Stimulated activated CD4-positive, alpha-beta T cell treated with anti-CD3 and anti-CD28 coated beads, Interleukin-15, amount 100 ng/mL, for 1 hour (primary cell): ENCODE results near the gene PRKACG.

Experiments used
- DNase-seq, 2 donors: peaks; one replicate each; pipeline ENCODE4 v3.0.0-alpha.2; 2020; ENCODE audit warnings: low read depth in 1 of 2, low spot score in 1 of 2

Gene PRKACG

DNA sequence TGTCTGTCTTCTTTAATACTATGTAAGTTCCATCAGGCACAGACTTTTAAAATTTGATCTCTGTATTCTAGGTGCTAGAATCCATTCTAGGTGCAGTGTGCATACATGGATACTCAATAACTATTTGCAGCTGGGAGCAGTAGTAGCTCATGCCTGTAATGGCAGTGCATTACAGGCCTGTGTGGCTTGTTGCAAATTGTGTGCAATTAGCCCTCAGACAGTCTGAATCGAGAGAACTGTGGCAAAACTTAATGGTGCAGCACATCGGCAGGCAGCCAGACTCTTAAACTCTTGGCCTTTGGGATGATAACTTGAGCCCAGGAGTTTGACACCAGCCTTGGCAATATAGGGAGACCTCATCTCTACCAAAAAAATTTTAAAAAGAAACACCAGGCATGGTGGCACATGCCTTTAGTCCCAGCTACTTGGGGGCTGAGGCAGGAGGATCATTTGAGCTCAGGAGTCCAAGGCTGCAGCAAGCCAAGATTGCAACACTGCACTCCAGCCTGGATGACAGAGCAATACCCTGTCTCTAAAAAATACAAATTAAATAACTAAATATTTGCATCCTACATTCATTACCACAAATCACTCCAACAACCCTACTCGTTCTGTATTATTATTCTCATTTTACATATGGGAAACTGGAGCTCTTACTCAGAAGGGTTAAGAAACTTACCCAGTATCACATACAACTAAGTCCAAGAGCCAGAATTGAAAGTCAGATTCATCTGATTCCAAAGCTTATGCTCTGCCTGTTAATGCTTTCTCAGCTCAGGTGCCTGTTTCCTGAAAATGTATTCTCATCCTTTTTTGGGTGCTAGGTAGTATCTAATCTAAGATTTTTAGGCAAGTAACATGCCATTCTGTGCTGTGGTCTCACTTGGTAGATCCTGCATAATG is 30.1 kb downstream of the PRKACG start:
- DNase-seq, result no peak

GRCh38 chr9:68983008-68983411 is 30.9 kb downstream of the PRKACG start:
- no peak for DNase-seq

DNA sequence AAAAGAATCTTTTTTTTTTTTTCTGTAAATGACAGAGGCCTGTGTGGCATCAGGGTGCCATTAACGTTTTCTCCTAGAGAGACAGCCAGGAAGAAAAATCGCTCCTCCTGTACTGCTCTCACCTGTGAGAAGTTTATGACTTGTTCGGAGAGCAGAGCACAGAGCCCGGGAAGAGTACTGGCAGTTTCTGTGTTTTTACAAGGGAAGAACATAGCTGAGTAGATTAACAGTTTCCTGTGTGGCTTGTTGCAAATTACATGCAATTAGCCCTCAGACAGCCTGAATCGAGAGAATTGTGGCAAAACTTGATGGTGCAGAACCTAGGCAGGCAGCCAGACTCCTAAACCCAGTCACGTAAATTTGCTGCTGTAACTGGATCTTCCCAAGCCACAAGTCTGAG is 32.1 kb downstream of the PRKACG start:
- no peak for DNase-seq

GRCh38 chr9:68980341-68980914 is 33.5 kb downstream of the PRKACG start:
- DNase-seq, result no peak

GRCh38 chr9:68979538-68980314 is 34.2 kb downstream of the PRKACG start:
- DNase-seq, result no peak

- DNase-seq, result no peak
These were observed 35.4 kb downstream of the PRKACG start for GRCh38 chr9:68978501-68978900.

- DNase-seq, result no peak
These were observed 35.8 kb downstream of the PRKACG start for GRCh38 chr9:68978066-68978465.

GRCh38 chr9:68975365-68976043 is 38.4 kb downstream of the PRKACG start:
- no peak for DNase-seq

DNA sequence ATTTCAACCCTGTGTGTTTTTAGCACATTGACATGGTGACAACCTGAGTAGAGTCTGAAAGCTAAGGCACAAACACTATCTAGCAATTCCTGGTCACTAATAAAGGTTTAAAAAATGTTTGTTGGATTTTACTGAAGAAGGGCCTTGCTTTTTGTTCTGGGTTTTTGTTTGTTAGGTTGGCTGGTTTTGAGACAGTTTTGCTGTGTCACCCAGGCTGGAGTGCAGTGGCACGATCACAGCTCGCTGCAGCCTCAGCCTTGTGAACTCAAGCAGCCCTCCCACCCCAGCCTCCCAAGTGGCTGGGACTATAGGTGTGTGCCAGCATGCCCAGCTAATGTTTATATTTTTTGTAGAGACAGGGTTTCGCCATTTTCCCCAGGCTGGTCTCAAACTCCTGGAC is 39.0 kb downstream of the PRKACG start:
- DNase-seq, result no peak

- no peak for DNase-seq
These were observed 39.5 kb downstream of the PRKACG start for GRCh38 chr9:68974431-68974830.

GRCh38 chr9:68973619-68974018 is 40.3 kb downstream of the PRKACG start:
- no peak for DNase-seq

DNA sequence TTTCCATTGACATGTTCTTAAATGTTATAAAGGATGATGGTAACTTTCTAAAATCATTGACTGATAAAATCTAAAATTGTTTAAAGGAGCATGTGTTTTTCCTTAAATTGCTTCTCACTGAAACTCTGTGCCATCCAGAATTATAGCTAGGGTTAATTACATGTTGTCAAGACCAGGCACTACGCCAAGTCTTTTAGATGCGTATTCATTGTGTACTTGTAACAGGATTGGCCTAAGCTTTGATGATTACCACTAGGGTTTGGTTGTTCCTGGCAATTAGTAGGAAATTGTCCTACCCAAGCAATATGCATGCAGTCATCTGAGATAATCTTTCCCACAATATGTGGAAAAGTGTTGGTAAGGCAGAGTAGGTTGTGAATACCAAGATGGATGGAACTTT is 43.8 kb downstream of the PRKACG start:
- DNase-seq, result no peak

- DNase-seq, result no peak
These were observed 44.4 kb downstream of the PRKACG start for GRCh38 chr9:68969538-68969937.

- DNase-seq, result no peak
These were observed 46.1 kb downstream of the PRKACG start for GRCh38 chr9:68967800-68968199.

- no peak for DNase-seq
These were observed 47.4 kb downstream of the PRKACG start for GRCh38 chr9:68966496-68966944.

- DNase-seq, result no peak
These were observed 49.1 kb downstream of the PRKACG start for GRCh38 chr9:68964765-68965164.

GRCh38 chr9:68964102-68964541 is 49.8 kb downstream of the PRKACG start:
- DNase-seq, result no peak

DNA sequence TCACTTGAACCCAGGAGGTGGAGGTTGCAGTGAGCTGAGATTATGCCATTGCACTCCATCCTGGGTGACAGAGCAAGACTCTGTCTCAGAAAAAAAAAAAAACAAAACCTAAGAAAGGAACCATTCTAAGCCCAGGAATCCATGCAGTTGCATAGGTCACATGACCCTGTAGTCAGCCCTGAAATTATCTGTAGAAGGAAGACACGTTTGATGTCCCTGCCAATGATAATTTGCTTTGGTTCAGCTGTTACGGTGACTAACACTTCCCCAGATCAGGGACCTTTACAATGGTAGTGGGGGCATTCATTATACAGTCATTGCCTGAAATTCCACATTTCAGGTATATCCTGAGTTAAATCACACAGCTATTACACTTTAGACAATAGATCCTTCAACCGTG is 50.5 kb downstream of the PRKACG start:
- DNase-seq, result no peak
